HEK293 (cell line): Measurements from ENCODE around the gene ANAPC16.

Experiments
- CTCF ChIP-seq: fragments of 450-650 bp; formaldehyde crosslinking; IDR thresholded peaks from 2 replicates; pipeline ENCODE4 v1.5.1; 2016; ENCODE audit warnings: missing biosample characterization, missing genetic modification characterization
- SALL2 ChIP-seq: fragments of 450-650 bp; formaldehyde crosslinking; IDR thresholded peaks from 2 replicates; pipeline ENCODE4 v1.5.0; 2017; ENCODE audit warnings: missing biosample characterization, mild to moderate bottlenecking, missing genetic modification characterization, borderline replicate concordance
- ZBTB7A ChIP-seq: fragments of 450-650 bp; formaldehyde crosslinking; IDR thresholded peaks from 2 replicates; pipeline ENCODE4 v1.5.1; 2016; ENCODE audit warnings: low read depth, missing biosample characterization, missing genetic modification characterization
- ZNF138 ChIP-seq: fragments of 450-650 bp; formaldehyde crosslinking; IDR thresholded peaks from 2 replicates; pipeline ENCODE4 v1.5.1; 2016; ENCODE audit warnings: missing biosample characterization, missing genetic modification characterization, borderline replicate concordance
- ZNF274 ChIP-seq, 2 experiments: fragments of 200-500 bp in 1 of 2; fragments of 450-650 bp in 1 of 2; sonication (Bioruptor generic) in 1 of 2; formaldehyde crosslinking in 1 of 2; IDR thresholded peaks; 2 replicates each; pipeline versions ENCODE4 v1.5.1 to v1.6.1; 2014 to 2016; ENCODE audit warnings: borderline replicate concordance in 1 of 2, inconsistent platforms in 1 of 2, low read length in 1 of 2, missing biosample characterization in 1 of 2, missing genetic modification characterization in 1 of 2
- ZNF324 ChIP-seq: fragments of 450-650 bp; formaldehyde crosslinking; IDR thresholded peaks from 2 replicates; pipeline ENCODE4 v1.5.1; 2016; ENCODE audit warnings: missing biosample characterization, missing genetic modification characterization
- ZNF580 ChIP-seq: fragments of 450-650 bp; formaldehyde crosslinking; IDR thresholded peaks from 2 replicates; pipeline ENCODE4 v1.5.1; 2016; ENCODE audit warnings: missing biosample characterization, missing genetic modification characterization
- TF ChIP-seq, protein P1 (sequence below): fragments of 450-650 bp; formaldehyde crosslinking; IDR thresholded peaks from 2 replicates; pipeline ENCODE4 v1.5.1; 2016; ENCODE audit warnings: missing biosample characterization, missing genetic modification characterization

DNA sequence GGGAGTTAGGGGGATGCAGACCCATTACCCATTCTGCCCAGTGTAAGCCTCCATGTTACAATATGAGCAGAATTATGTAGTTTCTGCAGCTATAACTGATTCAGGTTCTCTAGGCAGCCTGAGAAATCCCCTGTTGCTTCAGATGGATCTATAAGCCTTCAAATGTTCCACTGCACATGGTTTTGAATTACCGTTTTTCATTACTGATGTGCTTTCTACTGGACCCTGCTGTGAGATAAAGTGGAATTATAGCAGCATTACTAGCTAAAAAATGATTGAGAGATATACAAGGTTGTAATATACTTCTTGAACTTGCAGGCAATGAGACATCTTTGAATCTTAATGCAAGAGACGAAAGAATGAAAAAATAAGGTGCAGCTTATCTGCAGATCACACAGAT lies 38.4 kb upstream of the ANAPC16 start:
- TF ChIP-seq CTCF (no peak), ZBTB7A (tag by site-specific recombination) (no peak), ZNF580 (tag by site-specific recombination) (no peak), ZNF138 (tag by site-specific recombination) (no peak), ZNF324 (tag by site-specific recombination) (no peak), SALL2 (tag by site-specific recombination) (no peak), ZNF274 (IDR thresholded peaks at IDR 0.05; ENCODE audit: low read length) (no peak), ZNF274 (tag by site-specific recombination; IDR thresholded peaks at IDR 0.05; ENCODE audit: borderline replicate concordance) (no peak)
- TF ChIP-seq, protein P1, sequence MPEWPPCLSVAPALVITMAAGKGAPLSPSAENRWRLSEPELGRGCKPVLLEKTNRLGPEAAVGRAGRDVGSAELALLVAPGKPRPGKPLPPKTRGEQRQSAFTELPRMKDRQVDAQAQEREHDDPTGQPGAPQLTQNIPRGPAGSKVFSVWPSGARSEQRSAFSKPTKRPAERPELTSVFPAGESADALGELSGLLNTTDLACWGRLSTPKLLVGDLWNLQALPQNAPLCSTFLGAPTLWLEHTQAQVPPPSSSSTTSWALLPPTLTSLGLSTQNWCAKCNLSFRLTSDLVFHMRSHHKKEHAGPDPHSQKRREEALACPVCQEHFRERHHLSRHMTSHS = no peak
